ENCODE data around the gene MYOZ3. TPM values are rescaled to one million over a fixed set of nuclear protein-coding genes. Genes with fewer than 3 reads are reported as not detected.
A peak's percentile ranks its signal among the peaks of the same experiment; 100 is the strongest.

MYOZ3 gene
- total and polyA plus RNA-seq, 7 donors = 3.0 to 110 (median 29.7) TPM

GRCh38 chr5:150648294-150649107 is 12.6 kb upstream of the MYOZ3 start:
- Histone ChIP-seq H3K4me1 (peaks cover 92% of the 10 kb centered on the region), H3K9me3 (no peaks in the 10 kb centered on the region), H3K4me3 (no peak overlapping the region), H3K36me3 (ENCODE audit: insufficient read depth in 1 of 2, low read depth in 1 of 2) (peaks cover 0 to 30% of the 10 kb centered on the region in 2 donors), H3K27ac (peak overlapping the region; percentile 89), H3K27me3 (ENCODE audit: insufficient read depth in 3 of 3, low read length in 2 of 3) (no peaks in the 10 kb centered on the region)
- intact Hi-C loops (cut with DNase I) = loop anchor here in 1 of 2 donors (5.0 kb wide), 1 partner anchor 56 kb away; no protein-coding TSS in a partner anchor
- DNase-seq (no peak), ATAC-seq (peak; percentile 28 to 53 (median 32))
- 48 to 67% (median 58%) methylated on average over 16 of the region's 16 CpGs for WGBS, 3 donors
- no peak for TF ChIP-seq CTCF (IDR thresholded peaks at IDR 0.05)

GRCh38 chr5:150649108-150650020 is 11.7 kb upstream of the MYOZ3 start:
- Histone ChIP-seq H3K9me3 (no peaks in the 10 kb centered on the region), H3K27ac (peak overlapping the region; percentile 89), H3K27me3 (ENCODE audit: insufficient read depth in 3 of 3, low read length in 2 of 3) (no peaks in the 10 kb centered on the region), H3K4me3 (no peak overlapping the region), H3K36me3 (ENCODE audit: insufficient read depth in 1 of 2, low read depth in 1 of 2) (peaks cover 0 to 30% of the 10 kb centered on the region in 2 donors), H3K4me1 (peaks cover 89% of the 10 kb centered on the region)
- intact Hi-C loops (cut with DNase I) = loop anchor here (5.0 to 10.0 kb wide), 3 partner anchors 57 to 195 kb away; no protein-coding TSS in a partner anchor
- peak in 3 of 4 donors; percentile 2 to 33 (median 4) for ATAC-seq
- peak; percentile 57 to 85 for DNase-seq
- no peak for TF ChIP-seq CTCF (IDR thresholded peaks at IDR 0.05)
- 57 to 74% (median 62%) methylated on average over 45 to 46 of the region's 46 CpGs for WGBS, 3 donors

GRCh38 chr5:150650021-150651006 is 10.7 kb upstream of the MYOZ3 start:
- no peak for DNase-seq
- Histone ChIP-seq H3K9me3 (no peaks in the 10 kb centered on the region), H3K27ac (peak overlapping the region; percentile 89), H3K4me1 (peaks cover 81% of the 10 kb centered on the region), H3K36me3 (ENCODE audit: insufficient read depth in 1 of 2, low read depth in 1 of 2) (peaks cover 0 to 30% of the 10 kb centered on the region in 2 donors), H3K4me3 (no peak overlapping the region), H3K27me3 (ENCODE audit: insufficient read depth in 3 of 3, low read length in 2 of 3) (no peaks in the 10 kb centered on the region)
- 81 to 89% (median 84%) methylated on average over 38 of the region's 38 CpGs for WGBS, 3 donors
- no peak for TF ChIP-seq CTCF (IDR thresholded peaks at IDR 0.05)
- ATAC-seq = no peak
- intact Hi-C loops (cut with DNase I) = loop anchor here (5.0 to 10.0 kb wide), 2 partner anchors 63 to 196 kb away; no protein-coding TSS in a partner anchor

- WGBS, 3 donors = 10 to 44% (median 24%) methylated on average over 1 of the region's 1 CpG
- Histone ChIP-seq H3K27me3 (ENCODE audit: insufficient read depth in 3 of 3, low read length in 2 of 3) (no peaks in the 10 kb centered on the region), H3K27ac (peak overlapping the region; percentile 89), H3K36me3 (ENCODE audit: insufficient read depth in 1 of 2, low read depth in 1 of 2) (peaks cover 0 to 30% of the 10 kb centered on the region in 2 donors), H3K4me1 (peaks cover 79% of the 10 kb centered on the region), H3K4me3 (no peak overlapping the region), H3K9me3 (no peaks in the 10 kb centered on the region)
- ATAC-seq = peak in 2 of 4 donors; percentile 39 to 41
- DNase-seq = no peak
- no peak for TF ChIP-seq CTCF (IDR thresholded peaks at IDR 0.05)
- intact Hi-C loops (cut with DNase I) = loop anchor here (5.0 to 10.0 kb wide), 2 partner anchors 64 to 197 kb away; no protein-coding TSS in a partner anchor
Measured at GRCh38 chr5:150651382-150651781, 9.7 kb upstream of the MYOZ3 start.
